Astrocyte (in vitro differentiated cells and primary cell): ENCODE results near the gene GRHL1. TPM values are rescaled to one million over a fixed set of nuclear protein-coding genes. Genes with fewer than 3 reads are reported as not detected.

Experiments used
- DNase-seq: peaks from one replicate; pipeline ENCODE4 v3.0.0-alpha.2; 2010; ENCODE audit warnings: low read depth
- FAIRE-seq: peaks from 2 replicates; lab custom pipeline; 2011; peaks lifted over from hg19 to GRCh38; lab: Jason Lieb, UNC
- H2AFZ ChIP-seq: 2 replicates; pipeline ENCODE4 v1.6.0; 2012; ENCODE audit warnings: low read depth, low read length, inconsistent platforms
- H3K27ac ChIP-seq: 2 replicates; pipeline ENCODE4 v1.5.1; 2011; ENCODE audit warnings: low read depth, low read length, inconsistent platforms
- H3K27me3 ChIP-seq: 2 replicates; pipeline ENCODE4 v1.6.0; 2011; ENCODE audit warnings: low read length, inconsistent platforms; ENCODE audit not compliant: insufficient read depth
- H3K36me3 ChIP-seq: 2 replicates; pipeline ENCODE4 v1.5.1; 2011; ENCODE audit warnings: low read length, inconsistent platforms; ENCODE audit not compliant: insufficient read depth
- H3K4me1 ChIP-seq: 2 replicates; pipeline ENCODE4 v1.5.1; 2011; ENCODE audit warnings: low read length, inconsistent platforms; ENCODE audit not compliant: insufficient read depth
- H3K4me2 ChIP-seq: 2 replicates; pipeline ENCODE4 v1.6.0; 2012; ENCODE audit warnings: low read length, inconsistent platforms
- H3K4me3 ChIP-seq: 2 replicates; pipeline ENCODE4 v1.5.1; 2011; ENCODE audit warnings: low read depth, mild to moderate bottlenecking, low read length, inconsistent platforms; ENCODE audit not compliant: insufficient read depth
- H3K79me2 ChIP-seq: 2 replicates; pipeline ENCODE4 v1.6.0; 2012; ENCODE audit warnings: mild to moderate bottlenecking, low read length, inconsistent platforms; ENCODE audit not compliant: insufficient read depth
- H3K9ac ChIP-seq: 2 replicates; pipeline ENCODE4 v1.6.0; 2012; ENCODE audit warnings: mild to moderate bottlenecking, low read length, inconsistent platforms
- H3K9me3 ChIP-seq: 2 replicates; pipeline ENCODE4 v1.5.1; 2012; ENCODE audit warnings: low read depth, mild to moderate bottlenecking, low read length, inconsistent platforms; ENCODE audit not compliant: insufficient read depth
- H4K20me1 ChIP-seq: 2 replicates; pipeline ENCODE4 v1.6.0; 2012; ENCODE audit warnings: low read length, inconsistent platforms; ENCODE audit not compliant: insufficient read depth
- H3K27ac Mint-ChIP-seq: one replicate; pipeline ENCODE4 v1.8.0; 2021; ENCODE audit warnings: mild to moderate bottlenecking, mixed read lengths; ENCODE audit not compliant: unreplicated experiment
- H3K27me3 Mint-ChIP-seq: one replicate; pipeline ENCODE4 v1.8.0; 2021; ENCODE audit warnings: low read depth, mixed read lengths; ENCODE audit not compliant: unreplicated experiment
- H3K36me3 Mint-ChIP-seq: one replicate; pipeline ENCODE4 v1.8.0; 2021; ENCODE audit warnings: low read depth, mixed read lengths; ENCODE audit not compliant: unreplicated experiment
- H3K4me1 Mint-ChIP-seq: one replicate; pipeline ENCODE4 v1.8.0; 2021; ENCODE audit warnings: low read depth, mixed read lengths; ENCODE audit not compliant: unreplicated experiment
- H3K4me3 Mint-ChIP-seq: one replicate; pipeline ENCODE4 v1.8.0; 2021; ENCODE audit warnings: mild to moderate bottlenecking, moderate library complexity, mixed read lengths; ENCODE audit not compliant: unreplicated experiment
- H3K9me3 Mint-ChIP-seq: one replicate; pipeline ENCODE4 v1.8.0; 2021; ENCODE audit warnings: mild to moderate bottlenecking, mixed read lengths; ENCODE audit not compliant: unreplicated experiment
- CTCF ChIP-seq: IDR thresholded peaks from 2 replicates; pipeline ENCODE4 v1.5.1; 2011; ENCODE audit warnings: low read depth, mild to moderate bottlenecking, inconsistent platforms, low read length, moderate library complexity; ENCODE audit not compliant: insufficient read depth
- EZH2 ChIP-seq: IDR thresholded peaks from 2 replicates; pipeline ENCODE4 v1.6.1; 2012; ENCODE audit warnings: mild to moderate bottlenecking, low read length, inconsistent platforms; ENCODE audit not compliant: insufficient read depth
- total RNA-seq: library from RNA; stranded (reverse); gene quantifications from 2 replicates; pipeline ENCODE4 v1.2.1, GENCODE V29; 2021

Gene GRHL1
- total RNA-seq, 1 donor from 2014 or later = 4.1 TPM

- Histone ChIP-seq H3K4me2 (no peak overlapping the region), H4K20me1 (no peaks in the 10 kb centered on the region), H3K9me3 (peaks cover 2% of the 10 kb centered on the region), H3K36me3 (no peaks in the 10 kb centered on the region), H3K27ac (no peak overlapping the region), H3K79me2 (no peaks in the 10 kb centered on the region), H3K4me3 (no peak overlapping the region), H3K9ac (no peak overlapping the region), H3K4me1 (no peaks in the 10 kb centered on the region), H2AFZ (no peak overlapping the region), H3K27me3 (peaks cover 16% of the 10 kb centered on the region)
- Mint-ChIP-seq H3K4me3 (no peak overlapping the region), H3K4me1 (no peaks in the 10 kb centered on the region), H3K27ac (no peak overlapping the region), H3K27me3 (peaks cover 29% of the 10 kb centered on the region), H3K9me3 (peaks cover 15% of the 10 kb centered on the region), H3K36me3 (no peaks in the 10 kb centered on the region)
- no peak for TF ChIP-seq EZH2
- TF ChIP-seq CTCF = no peak
- FAIRE-seq = no peak
- no peak for DNase-seq
Observed at GRCh38 chr2:10019602-10020400, 68.3 kb downstream of the GRHL1 start.

GRCh38 chr2:10022041-10022421, 70.5 kb downstream of the GRHL1 start:
- no peak overlapping the region for H3K27ac Mint-ChIP-seq
- Histone ChIP-seq H3K4me1 (no peaks in the 10 kb centered on the region), H3K27ac (no peak overlapping the region), H3K9ac (no peak overlapping the region), H2AFZ (no peak overlapping the region), H3K27me3 (peaks cover 16% of the 10 kb centered on the region), H3K79me2 (no peaks in the 10 kb centered on the region), H4K20me1 (no peaks in the 10 kb centered on the region), H3K4me2 (no peak overlapping the region), H3K4me3 (no peak overlapping the region), H3K9me3 (peaks cover 2% of the 10 kb centered on the region), H3K36me3 (no peaks in the 10 kb centered on the region)
- H3K4me3 Mint-ChIP-seq = no peak overlapping the region
- peaks cover 11% of the 10 kb centered on the region for H3K9me3 Mint-ChIP-seq
- no peaks in the 10 kb centered on the region for H3K36me3 Mint-ChIP-seq
- H3K4me1 Mint-ChIP-seq = no peaks in the 10 kb centered on the region
- FAIRE-seq = no peak
- TF ChIP-seq EZH2 (no peak), CTCF (no peak)
- DNase-seq = no peak
- peaks cover 29% of the 10 kb centered on the region for H3K27me3 Mint-ChIP-seq

- no peaks in the 10 kb centered on the region for H3K4me1 Mint-ChIP-seq
- DNase-seq (no peak), FAIRE-seq (no peak)
- H3K4me3 ChIP-seq = no peak overlapping the region
- no peaks in the 10 kb centered on the region for H3K36me3 Mint-ChIP-seq
- H3K27ac Mint-ChIP-seq = no peak overlapping the region
- H2AFZ ChIP-seq = no peak overlapping the region
- H3K27me3 ChIP-seq = peaks cover 15% of the 10 kb centered on the region
- no peaks in the 10 kb centered on the region for H3K36me3 ChIP-seq
- no peak overlapping the region for H3K4me3 Mint-ChIP-seq
- H3K4me1 ChIP-seq = no peaks in the 10 kb centered on the region
- H3K27me3 Mint-ChIP-seq = peaks cover 29% of the 10 kb centered on the region
- no peak overlapping the region for H3K4me2 ChIP-seq
- TF ChIP-seq EZH2 = no peak
- TF ChIP-seq CTCF = no peak
- H3K9me3 ChIP-seq = peaks cover under 1% of the 10 kb centered on the region
- no peak overlapping the region for H3K27ac ChIP-seq
- H3K9ac ChIP-seq = no peak overlapping the region
- H3K79me2 ChIP-seq = no peaks in the 10 kb centered on the region
- H3K9me3 Mint-ChIP-seq = peaks cover 7% of the 10 kb centered on the region
- no peaks in the 10 kb centered on the region for H4K20me1 ChIP-seq
Observed at GRCh38 chr2:10022445-10022844, 71.0 kb downstream of the GRHL1 start.
